ENCODE measurements around the gene NTRK2.

Gene NTRK2

DNA sequence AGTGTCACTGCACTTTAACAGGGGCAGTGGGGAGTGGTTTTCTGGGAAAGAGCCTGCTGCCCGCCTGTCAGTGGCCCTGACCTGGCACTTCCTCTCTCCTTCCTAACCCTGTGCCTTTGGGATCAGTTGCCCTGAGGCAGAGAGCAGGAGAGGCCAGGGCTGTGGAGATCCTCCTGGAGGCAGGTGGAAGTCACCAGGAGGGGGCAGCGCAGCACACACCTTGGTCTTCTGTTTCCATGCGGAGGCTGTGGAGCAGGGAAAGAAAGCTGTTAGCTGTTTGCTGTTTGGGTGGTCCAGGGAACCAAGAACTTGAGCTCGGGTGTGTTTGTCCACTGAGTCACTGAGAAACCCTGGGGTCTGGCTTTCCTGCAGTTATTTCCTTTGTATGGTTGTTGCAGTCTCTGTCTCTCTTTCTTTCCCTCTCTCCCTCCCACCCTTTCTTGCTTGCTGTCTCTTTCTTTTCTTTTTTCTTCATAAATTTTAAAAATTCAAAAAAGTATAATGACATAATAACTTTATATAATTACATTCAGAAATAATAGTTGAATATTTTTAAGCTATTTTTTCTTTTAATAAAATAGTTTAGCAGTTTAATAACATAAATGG lies 28.1 kb downstream of the NTRK2 start:
- H3K4me3 ChIP-seq (ENCODE audit: low read length), result no peak overlapping the region
- DNase-seq (ENCODE audit: low read depth), result no peak
- TF ChIP-seq CTCF (conservative IDR thresholded peaks at IDR 0.05; ENCODE audit: low read depth, low read length), result peak; percentile 87

DNA sequence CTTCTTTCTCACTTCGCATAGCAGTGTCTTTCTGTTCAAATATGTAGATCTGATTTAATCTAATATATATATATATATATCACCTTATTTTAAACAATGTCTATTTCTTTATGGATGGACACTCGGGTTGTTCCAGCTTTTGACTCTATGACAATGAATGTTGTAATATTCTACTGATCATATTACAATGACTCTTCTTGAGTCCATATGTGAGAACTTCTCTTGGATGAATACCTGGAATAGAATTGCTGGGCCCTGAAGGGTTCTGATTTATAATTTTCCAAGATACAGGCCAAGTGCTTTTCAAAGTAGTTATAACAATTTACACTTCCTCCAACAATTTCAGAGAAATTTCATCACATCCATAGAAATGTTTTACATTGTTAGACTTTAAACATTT lies 28.8 kb downstream of the NTRK2 start:
- TF ChIP-seq CTCF (conservative IDR thresholded peaks at IDR 0.05; ENCODE audit: low read depth, low read length), result no peak
- no peak for DNase-seq (ENCODE audit: low read depth)
- H3K4me3 ChIP-seq (ENCODE audit: low read length), result no peak overlapping the region

DNA sequence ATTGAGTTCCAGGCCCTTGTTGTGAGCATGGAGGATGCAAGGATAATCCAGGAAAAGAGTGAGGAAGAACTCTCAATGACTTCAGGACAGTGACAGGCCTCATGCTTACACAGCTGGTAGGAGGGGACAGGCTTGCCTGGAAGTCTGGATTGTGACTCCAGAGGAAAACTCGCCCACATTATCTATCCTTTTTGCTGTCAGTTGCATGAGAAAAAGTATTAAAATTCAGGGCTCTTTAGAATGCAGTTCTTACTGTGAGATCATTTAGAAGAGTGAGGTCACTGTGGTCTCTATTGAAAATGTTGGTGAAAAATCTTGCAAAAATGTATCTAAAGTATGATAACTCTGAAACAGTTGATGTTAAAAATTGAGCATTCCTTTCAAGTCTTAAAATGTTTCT lies 30.5 kb downstream of the NTRK2 start:
- TF ChIP-seq CTCF (conservative IDR thresholded peaks at IDR 0.05; ENCODE audit: low read depth, low read length), result no peak
- H3K4me3 ChIP-seq (ENCODE audit: low read length), result no peak overlapping the region
- DNase-seq (ENCODE audit: low read depth), result no peak

DNA sequence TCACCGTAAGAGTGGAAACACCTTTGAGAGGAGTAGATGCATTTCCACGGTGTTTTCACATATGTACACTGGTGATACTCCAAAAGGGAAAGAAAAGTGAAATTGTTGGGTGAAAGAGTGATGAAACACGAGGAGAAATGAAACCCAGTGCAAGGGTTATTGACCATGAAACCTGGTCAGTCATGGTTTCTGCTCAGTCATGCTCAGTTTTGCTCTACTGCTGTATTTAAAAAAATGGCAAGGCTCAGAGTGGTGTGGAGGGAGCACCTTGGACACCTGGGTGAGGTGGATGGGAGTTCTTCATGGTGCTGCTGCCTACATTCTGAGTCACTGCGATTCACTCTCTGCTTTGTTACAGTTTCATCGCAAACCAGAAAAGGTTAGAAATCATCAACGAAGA lies 32.3 kb downstream of the NTRK2 start:
- H3K4me3 ChIP-seq (ENCODE audit: low read length), result no peak overlapping the region
- no peak for TF ChIP-seq CTCF (conservative IDR thresholded peaks at IDR 0.05; ENCODE audit: low read depth, low read length)
- DNase-seq (ENCODE audit: low read depth), result no peak

DNA sequence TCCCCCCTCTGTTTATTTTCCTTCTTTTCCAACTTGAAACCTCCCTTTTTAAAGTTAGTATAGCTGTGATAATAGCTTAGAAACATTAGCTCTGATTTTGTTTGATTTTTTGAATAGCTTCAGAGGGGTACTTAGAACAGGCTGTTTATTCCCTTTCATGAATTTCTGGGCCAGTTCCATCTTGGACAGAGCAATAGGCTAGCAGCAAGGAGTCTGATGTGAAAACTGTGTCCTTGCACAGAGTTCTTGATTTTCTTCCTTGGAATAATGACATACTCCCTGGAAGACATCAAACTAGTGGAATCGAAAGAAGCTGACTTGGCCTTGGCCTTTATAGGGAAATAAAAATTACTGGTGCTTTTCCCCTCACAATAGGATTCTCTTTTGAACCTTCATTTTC lies 32.9 kb downstream of the NTRK2 start:
- H3K4me3 ChIP-seq (ENCODE audit: low read length), result no peak overlapping the region
- no peak for DNase-seq (ENCODE audit: low read depth)
- no peak for TF ChIP-seq CTCF (conservative IDR thresholded peaks at IDR 0.05; ENCODE audit: low read depth, low read length)

GRCh38 chr9:84703793-84704192 lies 34.3 kb downstream of the NTRK2 start:
- no peak overlapping the region for H3K4me3 ChIP-seq (ENCODE audit: low read length)
- DNase-seq (ENCODE audit: low read depth), result no peak
- TF ChIP-seq CTCF (conservative IDR thresholded peaks at IDR 0.05; ENCODE audit: low read depth, low read length), result no peak

DNA sequence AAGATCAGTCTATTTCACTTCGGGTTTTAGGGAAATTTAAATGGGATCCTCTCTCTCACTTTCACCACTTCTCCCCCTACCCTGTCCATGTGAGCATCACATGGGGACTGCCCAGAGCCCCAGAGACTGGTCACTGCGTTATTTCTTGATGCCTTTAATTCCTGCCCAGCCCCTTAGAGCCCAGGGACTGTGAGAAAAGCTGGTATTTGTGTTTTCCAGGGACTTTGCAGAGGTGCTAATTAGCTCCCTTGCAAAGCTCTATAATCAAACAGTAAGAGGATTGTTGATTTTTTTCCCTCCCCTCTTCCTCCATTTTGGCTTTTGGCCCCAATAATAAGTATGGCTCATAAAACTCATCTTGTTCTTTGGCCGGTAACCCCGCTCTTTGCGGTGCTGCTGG lies 35.6 kb downstream of the NTRK2 start:
- no peak overlapping the region for H3K4me3 ChIP-seq (ENCODE audit: low read length)
- no peak for DNase-seq (ENCODE audit: low read depth)
- TF ChIP-seq CTCF (conservative IDR thresholded peaks at IDR 0.05; ENCODE audit: low read depth, low read length), result no peak
